A549 (cell line): ENCODE results near the gene KDM4B.

Experiments
- ATOH8 ChIP-seq: fragments of 250-450 bp; sonication (Bioruptor Pico); IDR thresholded peaks from 2 replicates; pipeline ENCODE4 v1.5.0; 2020; ENCODE audit warnings: low read depth, mild to moderate bottlenecking, moderate library complexity
- CBX2 ChIP-seq: fragments of 200-600 bp; sonication (generic); IDR thresholded peaks from 2 replicates; pipeline ENCODE4 v1.6.1; 2016; ENCODE audit warnings: low read depth, mild to moderate bottlenecking, borderline replicate concordance
- CHD2 ChIP-seq: fragments of 150-350 bp; IDR thresholded peaks from 2 replicates; pipeline ENCODE4 v1.6.1; 2014; ENCODE audit warnings: low read length; ENCODE audit not compliant: partially characterized antibody
- CTCF ChIP-seq: fragments of >200 bp; sonication (Bioruptor Twin); formaldehyde crosslinking; IDR thresholded peaks from 3 replicates; pipeline ENCODE4 v1.5.1; 2016
- EP300 ChIP-seq, 2 experiments: fragments of >200 bp; sonication (Bioruptor Twin); formaldehyde crosslinking; IDR thresholded peaks; 2 replicates in 1 of 2; 3 replicates in 1 of 2; pipeline ENCODE4 v1.6.1; 2016 to 2017
- HEYL ChIP-seq: fragments of 250-450 bp; sonication (Bioruptor Pico); IDR thresholded peaks from 2 replicates; pipeline ENCODE4 v1.8.0; 2021; ENCODE audit warnings: mild to moderate bottlenecking, moderate library complexity
- HMGXB4 ChIP-seq: fragments of 250-450 bp; sonication (Bioruptor Pico); IDR thresholded peaks from 2 replicates; pipeline ENCODE4 v1.5.0; 2021; ENCODE audit warnings: mild to moderate bottlenecking, moderate library complexity, borderline replicate concordance
- NPAS2 ChIP-seq: fragments of 250-450 bp; sonication (Bioruptor Pico); IDR thresholded peaks from 2 replicates; pipeline ENCODE4 v1.8.0; 2022; ENCODE audit warnings: mild to moderate bottlenecking, moderate library complexity, borderline replicate concordance
- POLR2A ChIP-seq: IDR thresholded peaks from 2 replicates; pipeline ENCODE4 v1.6.1; 2012; ENCODE audit warnings: mild to moderate bottlenecking, low read length
- REST ChIP-seq: fragments of 200-600 bp; sonication (generic); IDR thresholded peaks from 2 replicates; pipeline ENCODE4 v1.6.1; 2016; ENCODE audit warnings: antibody characterized with exemption, mild to moderate bottlenecking, moderate library complexity
- RNF2 ChIP-seq: fragments of 200-600 bp; sonication (generic); IDR thresholded peaks from 2 replicates; pipeline ENCODE4 v1.6.1; 2016; ENCODE audit warnings: low read depth, mild to moderate bottlenecking, antibody characterized with exemption, moderate library complexity, borderline replicate concordance
- USF2 ChIP-seq: fragments of 450-650 bp; IDR thresholded peaks from 2 replicates; pipeline ENCODE4 v1.6.1; 2014; ENCODE audit warnings: antibody characterized with exemption
- ZC3H11A ChIP-seq: fragments of 450-650 bp; IDR thresholded peaks from 2 replicates; pipeline ENCODE4 v1.6.1; 2014; ENCODE audit warnings: antibody characterized with exemption, mild to moderate bottlenecking
- ZFP36 ChIP-seq: fragments of 450-650 bp; IDR thresholded peaks from 2 replicates; pipeline ENCODE4 v1.6.1; 2014; ENCODE audit warnings: borderline replicate concordance; ENCODE audit not compliant: partially characterized antibody

GRCh38 chr19:5014941-5015340 is 46.0 kb downstream of the KDM4B start:
- TF ChIP-seq EP300 (IDR thresholded peaks at IDR 0.05) (no peak), HEYL (no peak), CBX2 (no peak), ZC3H11A (no peak), CTCF (no peak), USF2 (no peak), REST (no peak), POLR2A (no peak), ATOH8 (no peak), CHD2 (no peak), NPAS2 (CRISPR knock-in tag) (no peak), HMGXB4 (CRISPR knock-in tag) (no peak), RNF2 (no peak), ZFP36 (no peak)
